ENCODE measurements around the gene TP53.
"Not testable (repeated sequence)": the region's sequence is repeated elsewhere in the genome, so short reads cannot be mapped to it uniquely, and the experiment has no call there.

TP53 gene

GRCh38 chr17:7647018-7647417 is 40.3 kb downstream of the TP53 start:
- no peak for TF ChIP-seq ZFX (IDR thresholded peaks at IDR 0.05; ENCODE audit: borderline replicate concordance)
- TF ChIP-seq, protein P1, sequence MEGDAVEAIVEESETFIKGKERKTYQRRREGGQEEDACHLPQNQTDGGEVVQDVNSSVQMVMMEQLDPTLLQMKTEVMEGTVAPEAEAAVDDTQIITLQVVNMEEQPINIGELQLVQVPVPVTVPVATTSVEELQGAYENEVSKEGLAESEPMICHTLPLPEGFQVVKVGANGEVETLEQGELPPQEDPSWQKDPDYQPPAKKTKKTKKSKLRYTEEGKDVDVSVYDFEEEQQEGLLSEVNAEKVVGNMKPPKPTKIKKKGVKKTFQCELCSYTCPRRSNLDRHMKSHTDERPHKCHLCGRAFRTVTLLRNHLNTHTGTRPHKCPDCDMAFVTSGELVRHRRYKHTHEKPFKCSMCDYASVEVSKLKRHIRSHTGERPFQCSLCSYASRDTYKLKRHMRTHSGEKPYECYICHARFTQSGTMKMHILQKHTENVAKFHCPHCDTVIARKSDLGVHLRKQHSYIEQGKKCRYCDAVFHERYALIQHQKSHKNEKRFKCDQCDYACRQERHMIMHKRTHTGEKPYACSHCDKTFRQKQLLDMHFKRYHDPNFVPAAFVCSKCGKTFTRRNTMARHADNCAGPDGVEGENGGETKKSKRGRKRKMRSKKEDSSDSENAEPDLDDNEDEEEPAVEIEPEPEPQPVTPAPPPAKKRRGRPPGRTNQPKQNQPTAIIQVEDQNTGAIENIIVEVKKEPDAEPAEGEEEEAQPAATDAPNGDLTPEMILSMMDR (IDR thresholded peaks at IDR 0.05): no peak
- H3K27ac ChIP-seq: no peak overlapping the region

GRCh38 chr17:7646457-7646856 is 40.8 kb downstream of the TP53 start:
- TF ChIP-seq, protein P1 (IDR thresholded peaks at IDR 0.05): no peak
- no peak for TF ChIP-seq ZFX (IDR thresholded peaks at IDR 0.05; ENCODE audit: borderline replicate concordance)

DNA sequence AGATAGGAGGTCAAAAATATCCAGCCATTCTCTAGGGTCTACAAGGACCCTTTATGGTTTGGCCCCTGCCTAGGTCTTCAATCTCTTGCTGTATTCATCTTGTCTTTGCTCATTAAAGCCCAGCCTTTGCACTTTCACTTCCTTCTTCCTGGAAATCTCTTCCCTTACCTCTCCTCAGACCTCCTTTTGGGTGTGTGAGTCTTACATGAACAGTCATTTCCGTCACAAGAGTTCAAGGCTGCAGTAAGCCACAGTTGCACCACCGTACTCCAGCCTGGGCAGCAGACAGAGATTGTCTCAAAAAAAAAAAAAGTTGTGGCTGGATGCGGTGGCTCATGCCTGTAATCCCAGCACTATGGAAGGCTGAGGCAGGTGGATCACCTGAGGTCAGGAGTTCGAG is 42.5 kb downstream of the TP53 start:
- TF ChIP-seq, protein P1 (IDR thresholded peaks at IDR 0.05): no peak
- TF ChIP-seq ZFX (IDR thresholded peaks at IDR 0.05; ENCODE audit: borderline replicate concordance): no peak
- no peak overlapping the region for H3K27ac ChIP-seq

More at GRCh38 chr17:7646457-7646856, 40.8 kb downstream of the TP53 start:
- H3K27ac ChIP-seq: no peak overlapping the region

- H3K27ac ChIP-seq: not testable (repeated sequence)
Measured at GRCh38 chr17:7641635-7642034, 45.7 kb downstream of the TP53 start.

GRCh38 chr17:7640783-7641182 is 46.5 kb downstream of the TP53 start:
- no peak overlapping the region for H3K27ac ChIP-seq
- TF ChIP-seq, protein P1 (IDR thresholded peaks at IDR 0.05): no peak
- no peak for TF ChIP-seq ZFX (IDR thresholded peaks at IDR 0.05; ENCODE audit: borderline replicate concordance)

DNA sequence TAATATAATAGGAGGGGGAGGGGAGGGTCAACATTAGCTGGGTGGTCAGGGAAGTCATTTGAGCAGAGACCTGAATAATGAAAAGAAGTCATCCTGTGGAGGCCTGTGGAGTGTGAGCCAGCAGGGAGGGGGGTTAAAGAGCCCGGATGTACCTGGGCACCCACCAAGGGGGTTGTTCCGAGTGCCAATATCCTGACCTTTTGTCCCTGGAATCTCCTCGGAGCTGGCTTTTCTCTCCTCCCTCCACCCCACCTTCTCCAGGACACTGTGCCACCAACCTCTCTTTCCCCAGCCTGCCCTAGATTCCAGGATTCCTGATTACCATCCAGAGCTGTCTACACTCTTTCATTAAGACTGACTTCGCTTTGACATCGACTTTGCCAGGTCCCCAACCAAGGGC is 51.1 kb downstream of the TP53 start:
- TF ChIP-seq ZFX (IDR thresholded peaks at IDR 0.05; ENCODE audit: borderline replicate concordance): no peak
- TF ChIP-seq, protein P1 (IDR thresholded peaks at IDR 0.05): no peak

GRCh38 chr17:7634384-7634783 is 52.9 kb downstream of the TP53 start:
- H3K27ac ChIP-seq: no peak overlapping the region
- TF ChIP-seq ZFX (IDR thresholded peaks at IDR 0.05; ENCODE audit: borderline replicate concordance): no peak
- TF ChIP-seq, protein P1 (IDR thresholded peaks at IDR 0.05): peak; percentile 66

More for the DNA sequence above, 51.1 kb downstream of the TP53 start:
- H3K27ac ChIP-seq: no peak overlapping the region

DNA sequence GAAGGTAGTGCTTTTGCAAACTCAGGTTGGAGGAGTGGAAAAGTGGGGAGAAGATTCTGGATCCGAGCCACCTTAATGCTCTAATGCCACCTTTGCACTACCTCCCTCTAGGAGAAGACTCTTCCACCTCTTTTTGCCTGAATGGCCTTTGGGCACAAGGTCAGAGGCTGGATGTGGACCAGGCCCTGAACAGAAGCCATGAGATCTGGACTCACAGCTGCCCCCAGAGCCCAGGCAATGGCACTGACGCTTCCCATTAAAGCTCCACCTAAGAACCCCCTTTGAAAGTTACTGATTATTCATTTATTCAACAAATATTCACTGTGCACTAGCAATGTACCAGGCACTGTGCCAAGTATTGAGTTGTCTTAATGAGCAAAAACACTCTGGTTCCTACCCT is 54.2 kb downstream of the TP53 start:
- no peak overlapping the region for H3K27ac ChIP-seq
- TF ChIP-seq, protein P1 (IDR thresholded peaks at IDR 0.05): no peak
- no peak for TF ChIP-seq ZFX (IDR thresholded peaks at IDR 0.05; ENCODE audit: borderline replicate concordance)

All from 22Rv1 (cell line).